ENCODE results near the gene C1QL4.

C1QL4 gene

DNA sequence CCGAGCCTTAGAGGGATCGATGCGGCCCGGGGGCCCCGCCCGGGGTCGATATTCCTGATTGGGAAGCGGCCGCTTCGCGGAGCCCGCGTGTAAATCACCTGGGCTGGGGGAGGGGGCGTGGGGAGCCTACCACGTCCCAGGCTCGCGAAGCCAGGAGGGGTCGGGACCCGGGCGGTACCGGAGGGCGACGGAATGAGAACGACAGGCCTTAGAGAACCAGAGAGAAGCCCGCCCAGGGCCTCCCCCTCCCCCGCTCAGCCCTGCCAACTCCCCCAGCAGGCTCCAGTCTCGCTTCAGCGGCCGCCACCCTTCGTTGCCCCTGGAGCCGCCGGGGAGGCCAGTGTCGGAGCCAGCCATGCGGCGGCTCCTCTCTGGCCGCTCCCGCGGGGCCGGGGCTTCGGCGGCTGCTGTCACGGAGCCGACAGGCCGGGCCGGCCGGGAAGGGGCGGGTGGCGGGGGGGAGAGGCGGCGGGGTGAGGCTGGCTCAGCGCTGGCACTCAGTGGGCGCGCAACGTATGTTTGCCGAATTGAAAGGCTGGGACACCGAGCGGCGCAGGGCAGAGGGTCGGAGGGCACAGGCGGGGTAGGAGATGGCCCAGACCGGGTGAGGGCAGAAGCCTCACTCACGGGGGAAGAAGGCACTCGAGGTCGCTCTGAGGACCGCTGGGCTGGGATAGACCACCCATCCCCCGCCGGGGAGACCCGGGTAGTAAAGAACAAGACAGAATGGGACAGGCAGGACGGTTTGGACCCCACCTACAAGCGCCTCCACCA lies 8.2 kb upstream of the C1QL4 start:
- CTCF ChIA-PET: interaction anchor here (5.3 to 9.5 kb wide), 4 partner anchors 9 to 58 kb away, joined by 27 to 91 read pairs (median 64); partner anchors contain the start of genes C1QL4 and PRPH
- no peaks in the 10 kb centered on the region for H3K36me3 Mint-ChIP-seq
- peaks cover 44% of the 10 kb centered on the region for H3K4me1 Mint-ChIP-seq
- H3K9me3 Mint-ChIP-seq: no peaks in the 10 kb centered on the region
- no peak overlapping the region for H3K27ac Mint-ChIP-seq
- DNase-seq: peak; percentile 25
- no peak overlapping the region for H3K4me3 Mint-ChIP-seq
- peaks cover 100% of the 10 kb centered on the region for H3K27me3 Mint-ChIP-seq

DNA sequence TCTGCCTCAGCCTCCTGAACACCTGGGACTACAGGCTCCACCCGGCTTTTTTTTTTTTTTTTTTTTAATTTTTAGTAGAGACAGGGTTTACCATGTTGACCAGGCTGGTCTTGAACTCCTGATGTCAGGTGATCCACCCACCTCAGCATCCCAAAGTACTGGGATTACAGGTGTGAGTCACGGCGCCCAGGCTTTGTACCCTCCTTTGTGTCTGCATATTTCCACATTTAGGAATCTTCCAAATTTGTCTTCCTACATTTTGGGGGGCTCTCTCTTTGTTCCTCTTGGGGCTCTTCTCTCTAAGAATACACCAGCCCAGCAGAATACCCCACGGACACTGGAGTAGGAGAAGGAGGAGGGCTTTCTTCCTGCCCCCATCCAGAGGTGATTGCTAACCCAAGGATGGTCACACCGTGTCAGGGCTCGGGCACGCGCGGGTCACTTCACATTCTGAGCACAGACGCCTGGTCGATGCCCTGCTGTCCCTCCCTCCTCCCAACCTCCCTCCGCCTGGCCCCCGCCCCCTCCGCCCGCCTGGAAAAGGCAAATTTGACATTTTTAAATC lies 7.6 kb upstream of the C1QL4 start:
- CTCF ChIA-PET: interaction anchor here (1.1 to 4.0 kb wide), 2 partner anchors 14 to 53 kb away, joined by 3 to 103 read pairs; partner anchors contain the start of gene PRPH
- no peaks in the 10 kb centered on the region for H3K9me3 Mint-ChIP-seq
- no peak for DNase-seq
- peaks cover 100% of the 10 kb centered on the region for H3K27me3 Mint-ChIP-seq
- no peak overlapping the region for H3K27ac Mint-ChIP-seq
- H3K4me1 Mint-ChIP-seq: peaks cover 44% of the 10 kb centered on the region
- H3K4me3 Mint-ChIP-seq: no peak overlapping the region
- H3K36me3 Mint-ChIP-seq: no peaks in the 10 kb centered on the region

- Mint-ChIP-seq H3K27ac (no peak overlapping the region), H3K4me3 (peak overlapping the region; percentile 31), H3K9me3 (no peaks in the 10 kb centered on the region), H3K36me3 (no peaks in the 10 kb centered on the region), H3K27me3 (peaks cover 100% of the 10 kb centered on the region), H3K4me1 (peaks cover 40% of the 10 kb centered on the region)
- DNase-seq: no peak
- CTCF ChIA-PET: interaction anchor here (1.0 to 4.0 kb wide), 10 partner anchors 11 to 280 kb away, joined by 3 to 103 read pairs (median 4); partner anchors contain the start of genes PRPH and TROAP
Measured at GRCh38 chr12:49342914-49343731, 6.1 kb upstream of the C1QL4 start.

DNA sequence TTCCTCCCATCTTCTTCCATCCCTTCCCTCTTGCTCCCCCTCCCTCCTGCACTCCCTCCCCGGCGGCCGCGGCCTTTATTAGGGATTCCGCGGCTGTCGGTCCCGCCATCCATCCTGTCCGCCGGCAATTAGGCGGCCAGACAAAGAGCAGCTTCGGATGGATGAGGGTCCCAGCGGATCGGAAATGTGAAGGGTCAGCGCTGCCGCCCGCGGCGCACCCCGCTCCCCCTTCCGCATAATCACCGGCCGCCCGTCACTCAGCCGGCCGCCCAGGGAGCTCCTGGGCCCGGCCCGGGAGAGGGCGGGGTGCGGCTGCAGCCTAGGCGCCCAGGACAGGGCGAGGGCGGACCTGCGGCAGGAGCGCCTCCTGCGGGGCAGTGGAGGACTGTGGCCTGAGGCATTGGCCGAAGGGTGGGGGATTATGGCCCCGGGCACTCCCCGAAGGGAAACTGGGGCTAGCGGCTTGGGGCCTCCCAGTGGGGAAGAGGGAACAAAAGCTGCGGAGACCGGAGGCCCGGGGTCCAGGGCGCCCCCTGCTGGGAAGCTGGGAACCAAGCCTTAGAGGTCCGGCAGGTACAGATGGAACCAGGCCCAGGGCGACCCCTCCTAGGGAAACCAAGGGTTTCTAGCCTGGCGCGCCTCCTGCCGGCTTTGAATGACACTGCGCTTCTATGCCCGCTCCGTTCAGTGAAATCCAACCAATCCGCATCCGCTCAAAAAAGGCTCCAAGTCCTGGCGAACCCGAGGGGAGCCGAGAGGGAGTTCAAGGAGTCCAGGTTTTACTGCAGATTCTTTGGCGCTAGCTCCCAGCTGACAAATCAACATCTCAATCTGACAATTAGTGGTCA lies 5.3 kb upstream of the C1QL4 start:
- DNase-seq: peak; percentile 86
- CTCF ChIA-PET: interaction anchor here (0.9 to 4.0 kb wide), 15 partner anchors 8 to 280 kb away, joined by 3 to 103 read pairs (median 3); partner anchors contain the start of genes PRPH and TROAP
- Mint-ChIP-seq H3K27ac (no peak overlapping the region), H3K36me3 (no peaks in the 10 kb centered on the region), H3K4me1 (peaks cover 45% of the 10 kb centered on the region), H3K27me3 (peaks cover 100% of the 10 kb centered on the region), H3K4me3 (peak overlapping the region; percentile 31), H3K9me3 (no peaks in the 10 kb centered on the region)

DNA sequence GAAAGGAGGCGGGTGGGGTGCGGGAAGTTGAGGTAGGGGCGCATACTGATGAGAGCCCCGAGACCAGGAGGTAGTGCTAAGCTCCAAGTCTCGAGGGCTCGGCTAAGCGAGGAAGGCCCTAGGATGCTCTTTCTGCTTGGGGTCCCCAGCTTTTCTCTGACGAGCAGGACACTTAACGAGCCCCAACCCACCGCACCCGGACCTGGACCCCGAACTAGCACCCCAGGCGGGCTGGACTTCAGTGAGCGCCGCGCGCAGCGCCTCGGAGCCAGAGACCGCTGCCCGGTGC lies 4.7 kb upstream of the C1QL4 start:
- no peaks in the 10 kb centered on the region for H3K36me3 Mint-ChIP-seq
- no peak for DNase-seq
- peaks cover 44% of the 10 kb centered on the region for H3K4me1 Mint-ChIP-seq
- no peaks in the 10 kb centered on the region for H3K9me3 Mint-ChIP-seq
- peaks cover 100% of the 10 kb centered on the region for H3K27me3 Mint-ChIP-seq
- no peak overlapping the region for H3K4me3 Mint-ChIP-seq
- no peak overlapping the region for H3K27ac Mint-ChIP-seq
- CTCF ChIA-PET: interaction anchor here (0.9 to 4.0 kb wide), 12 partner anchors 9 to 253 kb away, joined by 3 to 103 read pairs (median 3); partner anchors contain the start of genes PRPH and TROAP

DNA sequence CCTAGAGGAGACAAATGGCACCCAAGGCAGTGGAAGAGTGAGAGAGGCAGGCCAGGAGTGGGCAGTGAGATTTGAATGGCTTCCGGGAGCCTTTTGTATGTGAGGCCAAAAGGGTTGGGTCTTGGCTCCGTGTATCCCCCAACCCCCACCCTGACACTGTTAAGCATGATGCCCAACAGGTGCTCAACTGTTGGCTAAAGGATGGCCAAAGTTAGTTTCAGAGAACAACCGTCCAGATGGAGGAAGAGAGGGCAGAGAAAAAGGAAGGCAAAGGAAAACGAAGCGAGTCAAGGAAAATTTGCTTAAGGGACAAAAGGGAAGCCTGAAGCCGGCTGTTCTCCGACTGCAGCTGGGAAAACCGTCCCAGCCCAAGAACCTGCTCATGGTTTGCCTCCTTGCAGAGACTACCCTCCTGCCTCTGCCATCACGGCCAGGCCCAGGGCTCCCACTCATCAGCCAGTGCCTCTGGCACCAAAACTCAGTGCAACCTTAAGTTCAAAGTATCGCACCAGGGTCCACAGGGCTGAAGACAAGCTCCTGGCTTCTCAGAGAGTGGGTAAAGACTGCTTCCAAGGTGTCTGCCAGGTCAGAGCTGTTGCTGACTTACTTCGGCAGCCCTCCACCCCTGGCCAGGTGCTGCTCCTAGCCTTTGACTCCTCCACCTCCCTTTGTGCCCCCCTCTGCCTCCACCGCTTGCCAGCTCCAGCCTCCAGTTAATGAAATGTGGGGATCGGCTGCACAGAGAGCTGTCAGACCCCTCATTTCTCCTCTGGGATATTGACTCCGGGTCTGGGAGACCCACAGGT lies 4.2 kb upstream of the C1QL4 start:
- H3K27ac Mint-ChIP-seq: no peak overlapping the region
- H3K27me3 Mint-ChIP-seq: peaks cover 100% of the 10 kb centered on the region
- H3K4me3 Mint-ChIP-seq: no peak overlapping the region
- H3K36me3 Mint-ChIP-seq: no peaks in the 10 kb centered on the region
- no peaks in the 10 kb centered on the region for H3K9me3 Mint-ChIP-seq
- CTCF ChIA-PET: interaction anchor here (0.9 to 4.0 kb wide), 8 partner anchors 9 to 253 kb away, joined by 3 to 103 read pairs (median 6); partner anchors contain the start of gene PRPH
- no peak for DNase-seq
- H3K4me1 Mint-ChIP-seq: peaks cover 40% of the 10 kb centered on the region

GRCh38 chr12:49340095-49340870 lies 3.3 kb upstream of the C1QL4 start:
- Mint-ChIP-seq H3K4me3 (no peak overlapping the region), H3K27me3 (peaks cover 100% of the 10 kb centered on the region), H3K9me3 (no peaks in the 10 kb centered on the region), H3K27ac (no peak overlapping the region), H3K4me1 (peaks cover 35% of the 10 kb centered on the region), H3K36me3 (no peaks in the 10 kb centered on the region)
- no peak for DNase-seq
- CTCF ChIA-PET: interaction anchor here (1.7 to 4.0 kb wide), 4 partner anchors 10 to 49 kb away, joined by 3 to 103 read pairs (median 15); partner anchors contain the start of gene PRPH

DNA sequence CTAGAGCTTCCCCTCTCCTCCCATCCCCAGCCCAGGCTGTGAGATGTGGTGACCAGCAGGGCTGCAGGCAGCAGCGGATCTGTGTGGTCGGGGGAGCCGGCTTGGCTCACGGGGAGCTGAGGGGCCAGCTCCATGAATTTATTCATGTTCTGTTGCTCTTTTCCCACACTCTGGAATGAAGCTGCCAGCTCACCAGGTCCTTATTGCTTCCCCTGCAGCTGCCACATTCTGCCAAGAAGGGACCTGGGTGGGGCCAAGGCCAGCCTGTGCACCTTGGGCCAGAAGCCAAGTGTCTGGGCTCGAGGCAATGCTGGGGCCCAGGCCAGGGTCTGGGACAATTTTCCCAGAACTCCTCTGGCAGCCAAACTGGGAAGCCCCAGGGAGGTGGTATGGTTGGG lies 2.5 kb upstream of the C1QL4 start:
- Mint-ChIP-seq H3K9me3 (no peaks in the 10 kb centered on the region), H3K36me3 (no peaks in the 10 kb centered on the region), H3K27me3 (peaks cover 100% of the 10 kb centered on the region), H3K4me3 (no peak overlapping the region), H3K4me1 (peaks cover 37% of the 10 kb centered on the region), H3K27ac (no peak overlapping the region)
- no peak for DNase-seq
- CTCF ChIA-PET: interaction anchor here (0.8 to 3.9 kb wide), 4 partner anchors 18 to 46 kb away, joined by 3 to 20 read pairs (median 4); partner anchors contain the start of gene PRPH

- Mint-ChIP-seq H3K4me3 (no peak overlapping the region), H3K27me3 (peaks cover 100% of the 10 kb centered on the region), H3K27ac (no peak overlapping the region), H3K36me3 (no peaks in the 10 kb centered on the region), H3K4me1 (peaks cover 36% of the 10 kb centered on the region), H3K9me3 (no peaks in the 10 kb centered on the region)
- DNase-seq: no peak
- CTCF ChIA-PET: interaction anchor here (0.8 to 4.8 kb wide), 6 partner anchors 9 to 50 kb away, joined by 3 to 27 read pairs (median 12); partner anchors contain the start of genes DNAJC22 and PRPH
Measured at GRCh38 chr12:49338830-49339463, 2.0 kb upstream of the C1QL4 start.

DNA sequence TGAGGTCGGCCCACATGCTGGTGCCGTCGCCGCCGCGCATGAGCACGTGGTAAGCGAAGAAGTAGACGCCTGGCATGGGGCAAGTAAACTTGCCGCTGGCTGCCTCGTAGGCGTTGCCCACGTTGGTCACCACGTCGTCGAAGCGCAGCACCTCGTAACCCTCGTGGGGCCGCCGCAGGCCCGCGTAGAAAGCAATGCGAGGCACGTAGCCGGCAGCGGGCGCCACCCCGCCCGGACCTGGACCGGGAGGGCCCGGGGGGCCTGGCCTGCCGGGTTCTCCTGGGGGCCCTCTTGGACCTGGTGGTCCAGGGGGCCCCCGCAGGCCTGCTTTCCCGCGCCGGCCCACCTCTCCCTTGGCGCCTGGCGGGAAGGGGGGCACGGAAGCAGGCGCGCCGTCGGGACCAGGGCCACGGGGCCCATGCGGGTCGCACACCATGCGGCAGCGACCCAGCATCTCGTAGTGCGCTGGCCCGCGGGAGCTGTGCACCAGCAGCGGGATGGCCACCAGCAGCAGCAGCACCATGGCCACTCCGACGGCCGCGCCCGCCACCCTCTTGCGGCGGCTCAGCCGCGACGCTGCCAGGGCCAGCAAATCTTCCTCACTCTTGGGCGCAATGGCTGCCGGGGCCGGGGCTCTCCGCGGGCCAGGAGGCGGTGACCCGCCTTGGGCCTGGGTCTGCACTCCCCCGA lies 888 bp downstream of the C1QL4 start:
- H3K4me1 Mint-ChIP-seq: peaks cover 23% of the 10 kb centered on the region
- H3K27me3 Mint-ChIP-seq: peaks cover 96% of the 10 kb centered on the region
- no peak for DNase-seq
- no peak overlapping the region for H3K4me3 Mint-ChIP-seq
- no peak overlapping the region for H3K27ac Mint-ChIP-seq
- peaks cover 11% of the 10 kb centered on the region for H3K36me3 Mint-ChIP-seq
- CTCF ChIA-PET: interaction anchor here (0.7 to 4.8 kb wide), 10 partner anchors 12 to 248 kb away, joined by 3 to 27 read pairs (median 3); partner anchors contain the start of genes DNAJC22, PRPH, SPATS2 and TROAP
- no peaks in the 10 kb centered on the region for H3K9me3 Mint-ChIP-seq

Measured in activated naive CD4-positive, alpha-beta T cell treated with anti-CD3 and anti-CD28 coated beads, Interleukin-2, amount 10 ng/mL, durations not matched to agents 7 days and 5 days (primary cell).